IMR-90 (cell line): ENCODE data around the gene CABP7. TPM values are rescaled to one million over a fixed set of nuclear protein-coding genes. Genes with fewer than 3 reads are reported as not detected.
A peak's percentile ranks its signal among the peaks of the same experiment; 100 is the strongest.

ENCODE experiments used
- ATAC-seq: fragments of 200-7000 bp; cut with Tn5 transposase; 2 replicates; pipeline ENCODE4 v1.9.1; 2020; ENCODE audit warnings: low read depth, mild to moderate bottlenecking, moderate library complexity
- BruUV-seq: library from RNA; stranded (reverse); fragments of 400-500 nt; replicated peaks from 2 replicates; lab custom pipeline; 2021; lab: Mats Ljungman, UMichigan
- CTCF ChIA-PET: fragments of 300-600 bp; formaldehyde crosslinking; extraction: SDS; loops from one replicate; lab custom pipeline; 2021; ENCODE audit warnings: antibody characterized with exemption; lab: Yijun Ruan, JAX
- POLR2A ChIA-PET: fragments of 300-600 bp; sonication (Branson Sonifier 250); formaldehyde crosslinking; loops from one replicate; lab custom pipeline; 2022; ENCODE audit warnings: antibody characterized with exemption; ENCODE audit not compliant: unreplicated experiment; lab: Charles Lee
- DNase-seq: peaks from one replicate; pipeline ENCODE4 v3.0.0; 2013
- H2AFZ ChIP-seq: replicated peaks from 2 replicates; pipeline ENCODE3; 2013; ENCODE audit warnings: low read length, mild to moderate bottlenecking; ENCODE audit not compliant: poor library complexity
- H2AK5ac ChIP-seq: 2 replicates; pipeline ENCODE4 v1.6.1; 2013; ENCODE audit warnings: low read depth, low read length, inconsistent platforms
- H2AK9ac ChIP-seq: replicated peaks from 2 replicates; pipeline ENCODE3; 2013; ENCODE audit warnings: mild to moderate bottlenecking, low read depth, low read length, moderate library complexity; ENCODE audit not compliant: poor library complexity
- H2BK120ac ChIP-seq: 2 replicates; pipeline ENCODE4 v1.6.1; 2013; ENCODE audit warnings: low read depth, low read length, inconsistent platforms
- H2BK15ac ChIP-seq: 3 replicates; pipeline ENCODE4 v1.6.1; 2013; ENCODE audit warnings: low read depth, low read length, inconsistent platforms
- H2BK20ac ChIP-seq: 2 replicates; pipeline ENCODE4 v1.6.1; 2013; ENCODE audit warnings: low read depth, mild to moderate bottlenecking, inconsistent platforms, low read length, moderate library complexity
- H2BK5ac ChIP-seq: 2 replicates; pipeline ENCODE4 v1.6.1; 2013; ENCODE audit warnings: mild to moderate bottlenecking, low read depth, low read length, inconsistent platforms; ENCODE audit not compliant: poor library complexity, severe bottlenecking
- H3K14ac ChIP-seq: replicated peaks from 2 replicates; pipeline ENCODE4 v1.6.1; 2013; ENCODE audit warnings: low read depth, low read length, inconsistent platforms
- H3K18ac ChIP-seq: 2 replicates; pipeline ENCODE4 v1.6.1; 2013; ENCODE audit warnings: low read depth, low read length, control low read depth
- H3K23ac ChIP-seq: 2 replicates; pipeline ENCODE4 v1.6.1; 2013; ENCODE audit warnings: low read depth, low read length, inconsistent platforms
- H3K27ac ChIP-seq: 2 replicates; pipeline ENCODE4 v1.5.1; 2013; ENCODE audit warnings: mild to moderate bottlenecking, control low read depth, low read length; ENCODE audit not compliant: insufficient read depth
- H3K27me3 ChIP-seq: 2 replicates; pipeline ENCODE4 v1.6.1; 2013; ENCODE audit warnings: low read length; ENCODE audit not compliant: control insufficient read depth, insufficient read depth
- H3K36me3 ChIP-seq: 2 replicates; pipeline ENCODE4 v1.6.1; 2013; ENCODE audit warnings: low read length, mixed read lengths; ENCODE audit not compliant: control insufficient read depth, insufficient read depth
- H3K4ac ChIP-seq: 2 replicates; pipeline ENCODE4 v1.6.1; 2013; ENCODE audit warnings: low read depth, low read length, inconsistent platforms
- H3K4me1 ChIP-seq: 2 replicates; pipeline ENCODE4 v1.6.1; 2013; ENCODE audit warnings: low read length, mixed read lengths; ENCODE audit not compliant: control insufficient read depth, insufficient read depth
- H3K4me2 ChIP-seq: 2 replicates; pipeline ENCODE4 v1.6.1; 2013; ENCODE audit warnings: low read depth, mild to moderate bottlenecking, control low read depth, low read length, moderate library complexity
- H3K4me3 ChIP-seq: 2 replicates; pipeline ENCODE4 v1.5.1; 2013; ENCODE audit warnings: low read depth, mild to moderate bottlenecking, control low read depth, low read length, moderate library complexity; ENCODE audit not compliant: insufficient read depth
- H3K56ac ChIP-seq: 2 replicates; pipeline ENCODE4 v1.6.1; 2013; ENCODE audit warnings: low read length, inconsistent platforms; ENCODE audit not compliant: insufficient read depth; ENCODE audit errors: extremely low read depth
- H3K79me1 ChIP-seq, 2 experiments: 2 replicates each; pipeline ENCODE4 v1.6.1; 2013; ENCODE audit warnings: low read length in 2 of 2, inconsistent platforms in 1 of 2, low read depth in 1 of 2
- H3K9ac ChIP-seq: 2 replicates; pipeline ENCODE4 v1.6.1; 2013; ENCODE audit warnings: low read depth, low read length, control low read depth
- H3K9me1 ChIP-seq: 2 replicates; pipeline ENCODE4 v1.6.1; 2013; ENCODE audit warnings: low read length, inconsistent platforms; ENCODE audit not compliant: insufficient read depth
- H3K9me3 ChIP-seq: 2 replicates; pipeline ENCODE4 v1.6.1; 2013; ENCODE audit warnings: low read length; ENCODE audit not compliant: control insufficient read depth, insufficient read depth
- H4K20me1 ChIP-seq: 2 replicates; pipeline ENCODE4 v1.6.1; 2013; ENCODE audit warnings: low read length, inconsistent platforms; ENCODE audit not compliant: insufficient read depth
- H4K5ac ChIP-seq: 2 replicates; pipeline ENCODE4 v1.6.1; 2013; ENCODE audit warnings: mild to moderate bottlenecking, low read depth, low read length, control low read depth
- H4K8ac ChIP-seq, 2 experiments: 2 replicates each; pipeline ENCODE4 v1.6.1; 2013; ENCODE audit warnings: low read depth in 2 of 2, low read length in 2 of 2, control low read depth in 1 of 2, inconsistent platforms in 1 of 2
- H4K91ac ChIP-seq: 2 replicates; pipeline ENCODE4 v1.6.1; 2013; ENCODE audit warnings: low read depth, low read length, inconsistent platforms; ENCODE audit not compliant: insufficient read depth
- BHLHE40 ChIP-seq: fragments of 150-350 bp; IDR thresholded peaks from 2 replicates; pipeline ENCODE4 v1.6.1; 2016; ENCODE audit warnings: mild to moderate bottlenecking, low read depth, low read length
- CEBPB ChIP-seq: IDR thresholded peaks from 2 replicates; pipeline ENCODE4 v1.6.1; 2012; ENCODE audit warnings: low read depth, low read length, improper control_type of control experiment
- CHD1 ChIP-seq: IDR thresholded peaks from 2 replicates; pipeline ENCODE4 v1.6.1; 2012; ENCODE audit warnings: low read depth, low read length, improper control_type of control experiment
- FOS ChIP-seq: fragments of 150-350 bp; IDR thresholded peaks from 2 replicates; pipeline ENCODE4 v1.6.1; 2016; ENCODE audit warnings: low read depth, low read length
- MAFK ChIP-seq: IDR thresholded peaks from 2 replicates; pipeline ENCODE4 v1.6.1; 2012; ENCODE audit warnings: low read depth, low read length, improper control_type of control experiment
- MAZ ChIP-seq: IDR thresholded peaks from 2 replicates; pipeline ENCODE4 v1.6.1; 2012; ENCODE audit warnings: low read depth, mild to moderate bottlenecking, low read length, improper control_type of control experiment, moderate library complexity, borderline replicate concordance
- MXI1 ChIP-seq: IDR thresholded peaks from 2 replicates; pipeline ENCODE4 v1.6.1; 2012; ENCODE audit warnings: low read depth, mild to moderate bottlenecking, low read length, moderate library complexity, borderline replicate concordance
- NFE2L2 ChIP-seq: fragments of 150-350 bp; IDR thresholded peaks from 2 replicates; pipeline ENCODE4 v1.6.1; 2016; ENCODE audit warnings: low read depth, mild to moderate bottlenecking, low read length
- POLR2A ChIP-seq: IDR thresholded peaks from 2 replicates; pipeline ENCODE4 v1.6.1; 2012; ENCODE audit warnings: mild to moderate bottlenecking, low read depth, low read length
- RAD21 ChIP-seq: IDR thresholded peaks from 2 replicates; pipeline ENCODE4 v1.6.1; 2012; ENCODE audit warnings: low read length, improper control_type of control experiment
- RCOR1 ChIP-seq: IDR thresholded peaks from 2 replicates; pipeline ENCODE4 v1.6.1; 2012; ENCODE audit warnings: mild to moderate bottlenecking, low read length, improper control_type of control experiment; ENCODE audit not compliant: insufficient replicate concordance
- RFX5 ChIP-seq: IDR thresholded peaks from 2 replicates; pipeline ENCODE4 v1.8.0; 2012; ENCODE audit warnings: low read depth, mild to moderate bottlenecking, low read length, moderate library complexity
- SMC3 ChIP-seq: fragments of 150-350 bp; IDR thresholded peaks from 2 replicates; pipeline ENCODE4 v1.6.1; 2016; ENCODE audit warnings: low read depth, mild to moderate bottlenecking, antibody characterized with exemption, low read length, moderate library complexity
- WGBS, 2 experiments: methylation state at CpG; one replicate each; pipeline versions ENCODE4 v1.1.5 to v1.1.7; 2013; ENCODE audit warnings: missing lambda C conversion rate in 2 of 2; ENCODE audit not compliant: insufficient read length in 1 of 2; ENCODE audit errors: extremely low coverage in 2 of 2; 5-methylcytosine and 5-hydroxymethylcytosine counted together
- dilution Hi-C: fragments of 300-500 bp; cut with HindIII; formaldehyde crosslinking; loops from one replicate; pipeline ENCODE4 v1.14.3; 2018; ENCODE audit warnings: low sequenced_read_pairs; ENCODE audit not compliant: unreplicated experiment
- in situ Hi-C: fragments of 300-500 bp; cut with MboI; formaldehyde crosslinking; loops from 3 replicates; pipeline ENCODE4 v1.14.3; 2019; ENCODE audit warnings: low sequenced_read_pairs, inconsistent platforms, mixed read lengths
- intact Hi-C: fragments of 100-400 bp; cut with micrococcal nuclease; formaldehyde crosslinking; loops from 2 replicates; pipeline ENCODE4 v1.10.0; 2022
- polyA plus RNA-seq, 3 experiments: library from polyadenylated mRNA; depleted of rRNA; stranded (reverse); fragments of >200 nt; gene quantifications; 2 replicates each; pipeline ENCODE4 v1.2.3, GENCODE V29; 2012; ENCODE audit warnings: low replicate concordance in 1 of 3
- total RNA-seq: library from RNA; depleted of rRNA; stranded (reverse); fragments of >200 nt; gene quantifications from 2 replicates; pipeline ENCODE4 v1.2.3, GENCODE V29; 2012
- TF ChIP-seq, protein P1 (sequence below): conservative IDR thresholded peaks from 2 replicates; pipeline ENCODE4 v1.5.1; 2012; ENCODE audit warnings: mild to moderate bottlenecking, low read depth, low read length, improper control_type of control experiment
- TF ChIP-seq, protein P2 (sequence below): fragments of 150-350 bp; IDR thresholded peaks from 2 replicates; pipeline ENCODE4 v1.6.1; 2017; ENCODE audit warnings: mild to moderate bottlenecking, antibody characterized with exemption, low read length, low read depth
- TF ChIP-seq, protein P3 (sequence below): fragments of 150-350 bp; IDR thresholded peaks from 2 replicates; pipeline ENCODE4 v1.6.1; 2016; ENCODE audit warnings: low read depth, mild to moderate bottlenecking, low read length, moderate library complexity, borderline replicate concordance

CABP7 gene
- total and polyA plus RNA-seq, 2 of the 4 experiments (the other 2 are of a cell fraction) = under 0.01 to 0.03 TPM

DNA sequence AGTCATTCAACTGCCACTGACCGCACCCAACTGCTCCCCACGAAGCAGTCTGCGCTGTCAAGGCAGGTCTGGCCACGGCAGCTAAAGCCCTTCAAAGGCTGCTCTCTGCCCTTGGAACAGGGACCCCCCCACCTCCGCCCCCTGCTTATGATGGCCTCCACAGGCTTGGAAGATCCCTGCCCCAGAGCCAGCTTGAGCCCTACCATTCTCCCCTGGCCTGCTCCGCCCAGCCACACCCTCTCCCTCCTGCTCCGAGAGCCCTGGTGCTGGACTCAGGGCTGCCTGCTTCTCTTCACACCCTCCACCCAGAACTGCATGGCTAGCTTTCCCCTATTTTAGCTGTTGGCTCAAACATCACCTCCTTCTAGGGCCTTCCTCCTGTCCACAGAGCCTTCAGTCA, 28.0 kb downstream of the CABP7 start:
- H2BK15ac ChIP-seq = no peak overlapping the region
- H3K4me2 ChIP-seq = no peak overlapping the region
- no peak overlapping the region for H2AK5ac ChIP-seq
- H2AFZ ChIP-seq = no peak overlapping the region
- no peak overlapping the region for H3K56ac ChIP-seq
- H3K14ac ChIP-seq = no peak overlapping the region
- no peak overlapping the region for H2BK120ac ChIP-seq
- no peak overlapping the region for H4K8ac ChIP-seq
- H3K79me1 ChIP-seq = peaks cover 10 to 13% of the 10 kb centered on the region in 2 experiments; a peak in 1 of 4 replicates
- 100% methylated on average over 2 of the region's 7 CpGs; no CpG with 5 or more reads in 1 of the 2 experiments for WGBS, 2 experiments
- no peak for DNase-seq
- H3K9me3 ChIP-seq = no peaks in the 10 kb centered on the region
- no peak for TF ChIP-seq SMC3
- no peak for TF ChIP-seq RAD21
- TF ChIP-seq FOS = no peak
- TF ChIP-seq POLR2A = no peak
- TF ChIP-seq MAFK = no peak
- no peak for TF ChIP-seq RFX5
- no peak for TF ChIP-seq MAZ
- TF ChIP-seq MXI1 = no peak
- TF ChIP-seq NFE2L2 = no peak
- no peak for TF ChIP-seq CHD1
- TF ChIP-seq, protein P1, sequence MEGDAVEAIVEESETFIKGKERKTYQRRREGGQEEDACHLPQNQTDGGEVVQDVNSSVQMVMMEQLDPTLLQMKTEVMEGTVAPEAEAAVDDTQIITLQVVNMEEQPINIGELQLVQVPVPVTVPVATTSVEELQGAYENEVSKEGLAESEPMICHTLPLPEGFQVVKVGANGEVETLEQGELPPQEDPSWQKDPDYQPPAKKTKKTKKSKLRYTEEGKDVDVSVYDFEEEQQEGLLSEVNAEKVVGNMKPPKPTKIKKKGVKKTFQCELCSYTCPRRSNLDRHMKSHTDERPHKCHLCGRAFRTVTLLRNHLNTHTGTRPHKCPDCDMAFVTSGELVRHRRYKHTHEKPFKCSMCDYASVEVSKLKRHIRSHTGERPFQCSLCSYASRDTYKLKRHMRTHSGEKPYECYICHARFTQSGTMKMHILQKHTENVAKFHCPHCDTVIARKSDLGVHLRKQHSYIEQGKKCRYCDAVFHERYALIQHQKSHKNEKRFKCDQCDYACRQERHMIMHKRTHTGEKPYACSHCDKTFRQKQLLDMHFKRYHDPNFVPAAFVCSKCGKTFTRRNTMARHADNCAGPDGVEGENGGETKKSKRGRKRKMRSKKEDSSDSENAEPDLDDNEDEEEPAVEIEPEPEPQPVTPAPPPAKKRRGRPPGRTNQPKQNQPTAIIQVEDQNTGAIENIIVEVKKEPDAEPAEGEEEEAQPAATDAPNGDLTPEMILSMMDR = no peak
- no peak for TF ChIP-seq CEBPB
- TF ChIP-seq, protein P2, sequence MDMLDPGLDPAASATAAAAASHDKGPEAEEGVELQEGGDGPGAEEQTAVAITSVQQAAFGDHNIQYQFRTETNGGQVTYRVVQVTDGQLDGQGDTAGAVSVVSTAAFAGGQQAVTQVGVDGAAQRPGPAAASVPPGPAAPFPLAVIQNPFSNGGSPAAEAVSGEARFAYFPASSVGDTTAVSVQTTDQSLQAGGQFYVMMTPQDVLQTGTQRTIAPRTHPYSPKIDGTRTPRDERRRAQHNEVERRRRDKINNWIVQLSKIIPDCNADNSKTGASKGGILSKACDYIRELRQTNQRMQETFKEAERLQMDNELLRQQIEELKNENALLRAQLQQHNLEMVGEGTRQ = no peak
- TF ChIP-seq, protein P3, sequence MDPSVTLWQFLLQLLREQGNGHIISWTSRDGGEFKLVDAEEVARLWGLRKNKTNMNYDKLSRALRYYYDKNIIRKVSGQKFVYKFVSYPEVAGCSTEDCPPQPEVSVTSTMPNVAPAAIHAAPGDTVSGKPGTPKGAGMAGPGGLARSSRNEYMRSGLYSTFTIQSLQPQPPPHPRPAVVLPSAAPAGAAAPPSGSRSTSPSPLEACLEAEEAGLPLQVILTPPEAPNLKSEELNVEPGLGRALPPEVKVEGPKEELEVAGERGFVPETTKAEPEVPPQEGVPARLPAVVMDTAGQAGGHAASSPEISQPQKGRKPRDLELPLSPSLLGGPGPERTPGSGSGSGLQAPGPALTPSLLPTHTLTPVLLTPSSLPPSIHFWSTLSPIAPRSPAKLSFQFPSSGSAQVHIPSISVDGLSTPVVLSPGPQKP = no peak
- TF ChIP-seq BHLHE40 = no peak
- no peak for TF ChIP-seq RCOR1
- H4K91ac ChIP-seq = no peak overlapping the region
- BruUV-seq = no TSS peak
- H3K4me1 ChIP-seq = peaks cover 5% of the 10 kb centered on the region; the same call in 1 of the 2 replicates
- peak overlapping the region; percentile 42 for H2AK9ac ChIP-seq
- no peak overlapping the region for H2BK20ac ChIP-seq
- CTCF ChIA-PET = no interaction called here
- in situ Hi-C loops (no loop called here), dilution Hi-C loops (no loop called here), intact Hi-C loops (no loop called here)
- no peak overlapping the region for H4K5ac ChIP-seq
- H3K4me3 ChIP-seq = no peak overlapping the region
- no peak for ATAC-seq
- H3K23ac ChIP-seq = no peak overlapping the region
- H3K9ac ChIP-seq = no peak overlapping the region
- POLR2A ChIA-PET = no interaction called here
- H3K27me3 ChIP-seq = no peaks in the 10 kb centered on the region
- H3K4ac ChIP-seq = no peak overlapping the region
- H3K18ac ChIP-seq = no peak overlapping the region
- peaks cover 18% of the 10 kb centered on the region; the same call in 1 of the 2 replicates for H3K9me1 ChIP-seq
- H2BK5ac ChIP-seq = no peak overlapping the region
- no peak overlapping the region for H3K27ac ChIP-seq
- no peaks in the 10 kb centered on the region for H4K20me1 ChIP-seq
- peaks cover 24% of the 10 kb centered on the region; the same call in 1 of the 2 replicates for H3K36me3 ChIP-seq
